Measurements from ENCODE around the gene ALDH2.
A peak's percentile ranks its signal among the peaks of the same experiment; 100 is the strongest.
"Not testable (repeated sequence)": the region's sequence is repeated elsewhere in the genome, so short reads cannot be mapped to it uniquely, and the experiment has no call there.

Gene ALDH2

DNA sequence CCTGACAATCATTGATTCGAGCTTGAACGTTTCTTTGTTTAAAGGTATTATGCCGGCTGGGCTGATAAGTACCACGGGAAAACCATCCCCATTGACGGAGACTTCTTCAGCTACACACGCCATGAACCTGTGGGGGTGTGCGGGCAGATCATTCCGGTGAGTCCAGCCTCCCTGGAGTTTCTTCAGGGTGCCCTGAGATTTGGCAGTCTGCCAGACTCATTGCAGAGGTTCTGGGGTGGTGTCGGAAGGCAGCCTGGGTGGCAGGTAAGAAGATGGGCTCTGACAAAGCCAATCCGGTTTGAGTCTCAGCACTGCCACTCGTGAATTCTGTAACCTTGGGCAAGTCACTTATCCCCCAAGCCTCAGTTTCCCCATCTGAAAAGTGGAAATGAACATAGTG is 23.0 kb downstream of the ALDH2 start:
- no peak for DNase-seq (ENCODE audit: low read depth)

DNA sequence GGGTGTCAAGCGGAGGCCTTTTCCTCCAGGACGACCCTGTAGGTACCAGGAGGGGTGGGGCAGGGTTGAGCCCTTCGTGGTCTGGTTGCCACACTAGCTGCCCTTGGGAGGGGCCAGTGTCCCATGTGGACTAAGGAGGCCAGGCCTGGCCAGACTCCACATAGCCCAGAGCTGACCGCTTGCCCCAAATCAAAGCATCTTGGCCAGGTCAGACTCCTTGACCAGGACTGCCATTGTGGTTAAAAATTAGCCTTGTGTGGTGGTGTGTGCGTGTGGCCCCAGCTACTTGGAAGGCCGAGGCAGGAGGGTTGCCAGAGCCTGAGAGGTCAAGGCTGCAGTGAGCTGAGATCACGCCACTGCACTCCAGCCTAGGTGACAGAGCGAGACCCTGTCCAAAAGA is 24.8 kb downstream of the ALDH2 start:
- no peak for DNase-seq (ENCODE audit: low read depth)

DNA sequence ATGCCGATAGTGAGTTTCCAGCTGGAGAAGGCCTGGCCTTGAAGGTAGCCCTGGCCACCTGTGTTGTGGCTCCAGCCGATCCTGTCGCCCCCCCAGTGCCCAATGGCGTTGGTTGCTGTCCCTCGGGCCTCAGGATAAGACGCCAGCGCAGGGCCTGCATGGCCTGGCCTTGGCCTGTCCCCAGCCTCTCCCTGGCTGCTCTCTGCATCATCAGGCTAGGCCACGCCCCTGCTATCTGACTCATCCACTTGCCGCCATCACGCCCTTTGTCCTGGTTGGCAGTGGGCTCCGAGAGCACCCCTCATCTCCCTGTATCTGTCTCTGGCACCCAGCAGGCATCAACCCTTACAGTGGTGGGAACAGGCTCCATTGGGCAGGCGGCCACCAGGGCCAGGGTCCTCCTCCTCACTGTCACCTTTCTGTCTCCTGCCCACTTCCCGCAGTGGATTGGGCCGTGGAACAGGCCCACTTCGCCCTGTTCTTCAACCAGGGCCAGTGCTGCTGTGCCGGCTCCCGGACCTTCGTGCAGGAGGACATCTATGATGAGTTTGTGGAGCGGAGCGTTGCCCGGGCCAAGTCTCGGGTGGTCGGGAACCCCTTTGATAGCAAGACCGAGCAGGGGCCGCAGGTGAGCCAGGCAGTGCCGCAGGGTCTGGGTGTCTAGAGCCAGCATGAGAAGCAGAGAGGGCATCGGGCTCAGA is 25.6 kb downstream of the ALDH2 start:
- no peak for DNase-seq (ENCODE audit: low read depth)

DNA sequence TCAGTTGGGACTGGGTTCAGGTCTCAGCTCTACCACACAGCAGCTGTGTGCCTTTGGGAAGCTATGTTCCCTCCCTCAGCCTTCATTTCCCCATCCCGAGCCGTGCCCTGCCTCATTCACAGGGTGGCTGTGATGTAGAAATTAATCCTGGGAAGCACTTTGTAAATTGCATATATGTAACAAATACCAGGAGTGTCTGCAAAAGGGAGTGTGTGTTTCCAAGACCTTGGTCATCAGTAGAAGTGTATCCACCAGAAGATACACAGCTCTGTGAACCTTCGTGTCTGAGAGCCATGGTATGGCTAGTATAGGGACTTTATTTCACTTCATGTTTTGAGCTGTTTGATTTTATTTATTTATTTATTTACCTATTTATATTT is 26.1 kb downstream of the ALDH2 start:
- DNase-seq (ENCODE audit: low read depth), result no peak

DNA sequence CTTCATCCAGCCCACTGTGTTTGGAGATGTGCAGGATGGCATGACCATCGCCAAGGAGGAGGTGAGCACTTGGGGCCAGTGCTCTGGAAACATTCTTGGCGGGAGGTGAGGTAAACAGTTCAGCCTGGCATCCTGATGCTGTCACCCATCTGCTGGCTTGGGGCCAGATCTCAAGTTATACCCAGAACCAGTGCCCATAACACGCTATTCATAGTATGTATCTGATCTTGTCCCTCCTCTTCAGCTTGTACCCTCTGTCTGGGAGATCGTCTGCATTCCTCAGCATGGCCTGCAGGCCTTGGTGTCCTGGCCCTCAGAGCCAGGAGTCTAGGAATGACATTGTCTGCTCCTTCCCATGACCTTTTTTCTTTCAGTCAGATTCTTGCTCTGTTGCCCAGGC is 31.4 kb downstream of the ALDH2 start:
- DNase-seq (ENCODE audit: low read depth), result no peak

DNA sequence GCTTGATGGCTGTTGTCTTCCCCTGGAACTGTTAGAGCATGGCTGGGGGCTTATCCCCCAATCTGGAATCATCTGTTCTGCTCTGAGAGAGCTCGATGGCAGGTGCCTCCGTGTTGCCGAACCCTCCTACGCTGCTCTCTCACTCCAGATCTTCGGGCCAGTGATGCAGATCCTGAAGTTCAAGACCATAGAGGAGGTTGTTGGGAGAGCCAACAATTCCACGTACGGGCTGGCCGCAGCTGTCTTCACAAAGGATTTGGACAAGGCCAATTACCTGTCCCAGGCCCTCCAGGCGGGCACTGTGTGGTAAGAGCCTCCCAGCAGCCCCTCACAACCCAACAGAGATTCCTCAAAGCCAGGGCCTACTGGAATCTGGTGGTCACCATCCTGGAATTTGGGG is 33.0 kb downstream of the ALDH2 start:
- no peak for DNase-seq (ENCODE audit: low read depth)

DNA sequence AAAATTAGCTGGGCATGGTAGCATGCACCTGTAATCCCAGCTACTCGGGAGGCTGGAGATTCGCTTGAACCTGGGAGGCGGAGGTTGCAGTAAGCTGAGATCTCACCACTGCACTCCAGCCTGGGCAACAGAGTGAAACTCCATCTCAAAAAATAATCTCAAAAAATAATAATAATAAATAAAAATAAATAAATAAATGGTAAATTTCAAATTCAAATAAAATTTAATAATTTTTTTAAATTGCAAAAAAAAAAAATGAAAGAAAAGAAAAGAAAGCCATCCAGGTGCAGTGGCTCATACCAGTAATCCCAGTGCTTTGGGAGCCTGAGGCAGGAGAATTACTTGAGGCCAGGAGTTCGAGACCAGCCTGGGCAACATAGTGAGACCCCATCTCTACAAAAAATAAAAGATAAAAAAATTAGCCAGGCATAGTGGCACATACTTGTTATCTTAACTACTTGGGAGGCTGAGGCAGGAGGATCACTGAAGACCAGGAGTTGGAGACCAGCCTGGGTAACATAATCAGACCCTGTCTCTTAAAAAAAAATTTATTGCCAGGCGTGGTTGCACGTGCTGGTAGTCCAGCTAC is 36.4 kb downstream of the ALDH2 start:
- no peak for DNase-seq (ENCODE audit: low read depth)

DNA sequence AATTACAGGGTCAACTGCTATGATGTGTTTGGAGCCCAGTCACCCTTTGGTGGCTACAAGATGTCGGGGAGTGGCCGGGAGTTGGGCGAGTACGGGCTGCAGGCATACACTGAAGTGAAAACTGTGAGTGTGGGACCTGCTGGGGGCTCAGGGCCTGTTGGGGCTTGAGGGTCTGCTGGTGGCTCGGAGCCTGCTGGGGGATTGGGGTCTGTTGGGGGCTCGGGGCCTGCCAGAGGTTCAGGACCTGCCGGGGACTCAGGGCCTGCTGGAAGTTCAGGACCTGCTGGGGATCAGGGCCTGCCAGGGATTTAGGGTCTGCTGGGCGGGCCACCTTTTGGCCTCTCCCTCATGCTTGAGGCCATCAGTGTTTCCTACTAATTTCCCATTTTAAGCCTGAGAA is 37.1 kb downstream of the ALDH2 start:
- DNase-seq (ENCODE audit: low read depth), result no peak

DNA sequence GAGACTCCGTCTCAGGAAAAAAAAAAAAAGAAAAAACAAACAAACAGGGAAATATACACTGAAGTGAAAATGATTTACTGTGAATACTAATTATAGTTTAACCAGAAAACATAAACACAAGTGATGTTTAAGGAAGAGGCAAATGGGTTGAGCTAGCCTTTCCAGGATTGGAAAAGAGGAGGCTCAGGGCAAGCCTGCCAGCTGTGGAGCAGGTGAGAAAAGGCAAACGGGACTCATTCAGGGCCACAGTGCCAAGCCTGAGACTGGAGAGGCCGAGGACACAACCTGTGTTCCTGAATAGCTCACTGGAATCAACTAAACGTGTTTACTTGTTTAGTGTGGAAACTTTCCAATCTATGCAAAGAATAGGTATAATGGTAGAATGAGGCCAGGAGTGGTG is 39.6 kb downstream of the ALDH2 start:
- DNase-seq (ENCODE audit: low read depth), result no peak

DNA sequence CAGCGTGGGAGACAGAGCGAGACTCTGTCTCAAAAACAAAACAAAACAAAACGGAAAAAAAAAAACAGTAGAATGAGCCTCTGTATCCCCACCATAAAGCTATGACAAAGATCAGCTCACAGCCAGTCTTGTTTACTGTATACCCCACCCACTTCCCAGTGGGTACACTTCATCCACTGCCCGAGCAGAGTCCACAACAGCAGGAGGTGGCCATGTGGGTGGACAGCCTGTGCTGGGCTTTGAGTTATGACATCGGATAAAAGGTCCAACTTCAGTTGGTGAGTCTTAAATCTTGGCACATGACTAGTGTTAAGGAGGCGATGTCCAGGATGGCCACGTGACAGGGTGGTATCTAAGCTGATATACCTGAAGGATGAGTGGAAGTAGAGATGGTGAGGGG is 40.5 kb downstream of the ALDH2 start:
- DNase-seq (ENCODE audit: low read depth), result no peak

DNA sequence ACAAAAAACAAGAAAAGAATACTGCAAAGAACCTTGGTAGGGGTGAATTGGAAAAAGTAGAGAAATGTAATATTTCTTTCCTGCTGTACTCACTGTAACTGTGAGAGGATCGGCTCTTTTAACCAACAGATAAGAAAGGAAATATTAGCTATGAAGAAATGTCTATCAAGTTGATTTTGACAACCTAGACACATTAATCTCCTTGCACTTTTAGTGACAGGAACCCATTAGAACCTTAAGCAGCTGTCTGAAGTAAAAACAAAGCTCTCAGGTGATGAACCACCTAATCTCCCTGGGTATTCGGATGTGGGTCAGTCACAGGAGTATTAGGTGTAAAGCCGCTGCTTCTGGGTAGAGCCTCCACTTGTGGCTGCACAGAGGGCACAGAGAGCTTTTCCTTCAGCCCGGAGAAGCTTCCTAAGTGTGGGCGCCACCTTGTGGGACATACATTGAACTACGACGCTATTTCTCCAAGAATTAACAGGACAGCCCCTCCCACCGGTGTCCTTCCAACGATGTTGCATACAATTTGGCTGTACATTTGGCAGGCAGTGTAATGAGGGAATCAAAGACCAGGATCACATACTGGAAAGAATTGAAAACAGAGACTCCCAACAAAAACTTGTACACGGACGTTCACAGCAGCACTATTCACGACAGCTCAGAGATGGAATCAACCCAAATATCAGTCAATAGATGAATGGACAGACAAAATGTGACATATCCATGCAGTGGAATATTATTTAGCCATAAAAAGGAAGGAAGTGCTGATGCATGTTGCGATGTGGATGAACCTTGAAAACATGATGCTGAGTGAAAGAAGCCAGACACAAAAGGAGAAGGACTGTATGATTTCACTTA is 46.4 kb downstream of the ALDH2 start:
- DNase-seq (ENCODE audit: low read depth), result peak; percentile 36

DNA sequence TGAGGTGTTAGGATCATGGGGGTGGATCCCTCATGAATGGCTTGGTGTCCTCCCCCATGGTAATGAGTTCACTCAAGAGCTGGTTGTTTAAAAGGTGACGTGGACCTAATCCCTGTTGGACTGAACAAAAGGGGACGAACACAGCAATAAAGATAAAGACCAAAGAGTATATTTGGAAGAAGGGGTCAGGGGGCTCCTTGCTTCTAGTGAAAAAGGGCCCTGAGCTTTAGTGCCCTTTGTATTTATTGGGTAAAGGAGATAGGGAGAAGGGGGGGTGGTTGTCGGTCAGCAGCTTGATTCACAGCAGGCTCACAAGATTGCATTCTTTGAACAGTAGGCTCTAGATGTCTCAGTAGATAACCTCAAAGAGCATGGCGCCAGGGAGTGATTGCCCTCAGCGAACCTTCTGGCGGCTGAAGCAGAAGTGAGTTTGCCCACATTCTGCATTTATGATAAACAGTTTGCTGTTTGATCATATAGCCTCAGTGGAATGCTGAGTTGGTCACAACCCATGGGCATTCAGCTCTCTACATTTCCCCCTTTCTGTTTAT is 49.4 kb downstream of the ALDH2 start:
- no peak for DNase-seq (ENCODE audit: low read depth)

DNA sequence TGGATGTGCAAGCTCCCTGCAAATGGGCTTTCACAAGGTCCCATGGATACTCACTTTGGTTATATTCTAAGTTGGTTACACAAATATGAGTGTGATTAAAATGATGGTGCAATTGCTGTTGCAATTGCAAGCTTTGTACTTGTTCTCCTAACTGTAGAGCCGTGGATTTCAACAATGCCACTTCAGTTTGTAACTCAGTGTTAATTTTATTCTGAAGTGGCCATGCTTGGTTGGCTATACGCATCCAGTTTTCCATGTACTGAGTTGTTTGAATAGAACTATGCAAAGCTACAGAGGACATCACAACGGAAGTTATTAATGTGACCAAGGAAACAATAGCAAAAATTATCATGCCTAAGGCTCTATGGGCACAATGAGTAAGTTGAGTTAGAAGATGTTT is 50.2 kb downstream of the ALDH2 start:
- DNase-seq (ENCODE audit: low read depth), result not testable (repeated sequence)

DNA sequence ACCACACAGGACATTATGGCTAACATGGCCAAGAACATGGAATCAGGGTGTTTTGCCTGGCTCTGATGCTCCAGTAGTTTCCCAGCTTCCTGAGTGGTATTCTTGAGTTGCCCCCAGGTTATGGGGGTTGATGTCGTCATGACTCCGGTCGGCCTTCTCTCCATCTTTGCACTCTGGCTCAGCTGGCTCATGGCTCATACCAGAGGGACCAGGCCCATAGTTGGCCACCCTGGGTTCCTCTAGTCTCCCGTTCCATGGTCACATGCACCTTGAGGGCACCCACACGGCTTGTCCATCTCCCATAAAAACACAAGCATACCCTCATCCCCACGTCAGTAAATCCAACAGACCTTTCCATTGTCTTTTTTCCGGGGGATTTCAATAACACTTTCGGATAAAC is 51.6 kb downstream of the ALDH2 start:
- DNase-seq (ENCODE audit: low read depth), result no peak

DNA sequence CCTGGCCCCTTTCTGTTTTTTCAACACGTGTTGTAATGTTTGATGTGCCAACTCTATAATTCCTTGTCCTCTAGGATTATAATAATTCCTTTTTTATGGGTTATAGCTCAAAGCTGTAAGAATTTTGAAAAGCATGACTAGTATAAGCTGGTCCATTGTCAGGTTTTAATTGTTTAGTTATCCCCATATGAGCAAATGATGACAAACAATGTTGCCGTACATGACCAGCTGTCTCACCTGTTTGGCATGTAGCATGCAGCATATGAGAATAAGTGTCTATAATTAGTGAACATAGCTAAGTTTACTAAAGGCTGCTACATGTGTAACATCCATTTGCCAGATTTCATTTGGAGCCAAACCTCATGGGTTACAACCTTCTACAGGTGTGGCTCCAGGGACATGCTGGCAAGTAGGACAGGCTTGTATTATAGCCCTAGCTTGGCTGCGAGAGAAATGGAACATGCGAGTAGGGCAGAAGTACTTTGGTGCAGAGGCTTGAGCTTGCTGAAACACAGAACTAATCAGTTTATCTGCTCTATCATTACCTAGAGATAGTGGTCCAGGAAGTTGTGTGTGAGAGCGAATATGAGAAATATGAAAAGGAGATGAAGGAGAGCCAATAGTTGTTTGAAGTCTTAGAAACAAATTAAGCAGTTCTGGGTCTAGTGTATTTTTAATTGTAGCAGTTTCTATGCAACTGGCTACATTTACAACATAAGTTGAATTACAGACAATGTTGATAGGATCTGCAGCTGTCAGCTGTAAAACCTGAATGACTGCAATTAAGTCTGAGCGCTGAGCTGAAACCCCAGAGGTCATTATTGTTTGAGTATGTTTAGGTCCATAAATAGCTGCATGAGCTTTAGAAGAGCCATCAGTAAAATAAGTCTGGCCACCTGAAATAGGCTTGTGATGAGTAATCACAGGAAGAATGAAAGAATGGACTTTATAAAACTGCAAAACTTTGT is 52.7 kb downstream of the ALDH2 start:
- no peak for DNase-seq (ENCODE audit: low read depth)

DNA sequence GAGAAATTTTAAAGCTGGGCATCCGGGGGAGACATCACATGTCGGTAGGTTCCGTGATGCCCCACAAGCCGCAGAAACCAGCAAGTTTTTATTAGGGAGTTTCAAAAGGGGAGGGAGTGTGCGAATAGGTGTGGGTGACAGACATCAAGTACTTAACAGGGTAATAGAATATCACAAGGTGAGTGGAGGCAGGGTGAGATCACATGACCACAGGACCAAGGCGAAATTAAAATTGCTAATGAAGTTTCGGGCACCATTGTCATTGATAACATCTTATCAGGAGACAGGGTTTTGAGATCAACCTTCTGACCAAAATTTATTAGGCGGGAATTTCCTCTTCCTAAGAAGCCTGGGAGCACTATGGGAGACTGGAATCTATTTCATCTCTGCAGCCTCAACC is 54.1 kb downstream of the ALDH2 start:
- DNase-seq (ENCODE audit: low read depth), result not testable (repeated sequence)

DNA sequence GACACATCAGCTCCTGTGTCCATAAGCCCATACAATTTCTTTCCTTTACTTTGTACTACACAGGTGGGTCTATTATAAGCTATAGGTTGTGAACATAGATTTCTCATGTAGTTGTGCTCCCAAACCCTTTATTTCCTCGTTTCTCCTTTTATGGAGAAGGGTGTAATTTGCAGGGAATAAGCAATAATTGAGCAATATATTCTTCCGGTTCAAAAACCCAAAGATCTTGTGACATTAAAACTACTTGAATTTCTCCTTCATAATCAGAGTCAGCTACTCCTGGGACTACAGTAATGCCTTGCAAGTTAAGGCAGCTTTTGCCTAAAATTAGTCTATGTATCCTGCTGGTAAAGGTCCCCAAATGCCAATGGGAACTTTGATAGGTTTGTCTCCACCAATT is 56.2 kb downstream of the ALDH2 start:
- no peak for DNase-seq (ENCODE audit: low read depth)

DNA sequence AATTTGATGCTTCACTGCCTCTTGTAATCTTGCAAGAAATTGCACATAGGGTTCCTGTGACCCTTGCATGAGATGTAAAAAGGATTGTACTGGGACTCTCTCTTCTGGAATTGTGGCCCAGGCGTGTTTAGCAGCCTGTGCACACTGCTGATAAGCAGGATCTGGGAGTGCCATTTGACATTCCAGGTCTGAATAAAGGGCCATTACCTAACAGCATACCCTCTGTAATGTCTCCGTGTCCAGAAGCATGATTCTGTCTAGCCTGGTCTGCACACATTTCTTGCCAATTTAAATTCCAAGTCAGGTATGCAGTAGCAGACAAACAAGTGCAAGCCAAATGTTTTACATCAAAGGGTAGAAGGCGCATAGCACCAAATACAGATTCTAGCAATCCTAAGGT is 57.2 kb downstream of the ALDH2 start:
- DNase-seq (ENCODE audit: low read depth), result no peak

DNA sequence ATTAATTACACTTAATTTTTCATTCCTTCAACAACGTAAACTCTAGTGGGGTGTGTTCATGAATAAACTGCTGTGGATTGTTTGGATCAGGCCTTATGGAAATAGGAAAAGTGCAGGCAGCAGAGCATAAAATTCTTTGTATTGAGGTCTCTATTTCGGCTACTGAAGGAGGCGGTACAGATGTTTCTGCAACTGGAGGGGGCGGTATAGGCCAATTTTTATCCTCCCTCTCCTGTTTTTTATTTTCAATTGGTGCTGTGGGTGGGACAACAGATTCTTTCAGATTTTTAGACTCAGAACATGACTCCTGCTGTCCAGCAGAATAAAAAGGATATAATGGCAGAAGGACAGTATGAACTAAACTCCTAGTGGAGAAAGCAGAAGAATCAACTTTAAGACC is 57.6 kb downstream of the ALDH2 start:
- DNase-seq (ENCODE audit: low read depth), result not testable (repeated sequence)

DNA sequence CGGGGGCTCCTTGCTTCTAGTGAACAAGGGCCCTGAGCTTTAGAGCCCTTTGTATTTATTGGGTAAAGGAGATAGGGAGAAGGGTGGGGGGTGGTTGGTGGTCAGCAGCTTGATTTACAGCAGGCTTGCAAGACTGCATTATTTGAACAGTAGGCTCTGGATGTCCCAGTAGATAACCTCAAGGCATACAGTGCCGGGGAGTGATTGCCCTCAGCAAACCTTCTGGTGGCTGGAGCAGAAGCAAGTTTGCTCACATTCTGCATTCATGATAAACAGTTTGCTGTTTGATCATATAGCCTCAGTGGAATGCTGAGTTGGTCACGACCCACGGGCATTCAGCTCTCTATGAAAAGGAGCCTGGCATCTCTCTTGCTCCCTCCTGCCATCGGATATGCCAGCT is 58.8 kb downstream of the ALDH2 start:
- DNase-seq (ENCODE audit: low read depth), result no peak

DNA sequence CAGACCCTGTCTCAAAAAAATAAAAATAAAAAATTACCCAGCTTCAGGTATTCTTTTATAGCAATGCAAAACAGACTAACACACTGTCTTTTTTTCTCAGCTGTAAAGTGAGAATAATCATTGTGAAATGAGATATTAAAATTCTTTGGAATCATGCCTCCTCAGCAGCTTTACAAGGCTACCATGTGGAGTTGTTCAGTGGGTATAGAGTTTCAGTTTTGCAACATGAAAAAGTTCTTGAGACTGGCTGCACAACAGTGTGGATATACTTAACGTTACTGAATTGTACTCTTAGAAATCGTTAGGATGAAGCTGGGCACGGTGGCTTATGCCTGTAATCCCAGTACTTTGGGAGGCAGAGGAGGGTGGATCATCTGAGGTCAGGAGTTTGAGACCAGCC is 59.6 kb downstream of the ALDH2 start:
- no peak for DNase-seq (ENCODE audit: low read depth)

DNA sequence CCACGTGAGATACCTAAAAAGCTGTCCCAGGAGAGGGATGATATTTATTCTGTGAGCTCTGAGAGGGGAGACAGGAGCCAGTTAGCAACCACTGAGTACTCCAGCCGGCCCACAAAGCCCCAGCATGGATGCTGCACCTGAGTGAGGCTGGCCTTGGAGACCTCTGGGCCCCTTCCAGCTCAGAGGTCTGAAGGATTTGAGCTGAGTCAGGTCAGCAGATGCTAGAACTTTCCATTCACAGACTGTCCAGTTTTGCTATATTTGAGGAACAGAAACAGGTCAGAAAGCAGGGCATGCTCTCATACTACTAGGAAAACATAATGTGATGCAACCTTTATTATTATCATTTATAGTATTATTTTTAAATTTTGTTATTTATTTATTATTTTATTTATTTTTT is 60.3 kb downstream of the ALDH2 start:
- no peak for DNase-seq (ENCODE audit: low read depth)
